VCaP (cell line): ENCODE measurements around the gene LGALSL.

Experiments
- H3K27ac ChIP-seq: fragments of 450-650 bp; 2 replicates; pipeline ENCODE4 v1.5.1; 2017
- TF ChIP-seq, protein P1 (sequence below): fragments of 450-650 bp; conservative IDR thresholded peaks from 2 replicates; pipeline ENCODE4 v1.5.1; 2017; ENCODE audit warnings: mild to moderate bottlenecking, moderate library complexity

Gene LGALSL

DNA sequence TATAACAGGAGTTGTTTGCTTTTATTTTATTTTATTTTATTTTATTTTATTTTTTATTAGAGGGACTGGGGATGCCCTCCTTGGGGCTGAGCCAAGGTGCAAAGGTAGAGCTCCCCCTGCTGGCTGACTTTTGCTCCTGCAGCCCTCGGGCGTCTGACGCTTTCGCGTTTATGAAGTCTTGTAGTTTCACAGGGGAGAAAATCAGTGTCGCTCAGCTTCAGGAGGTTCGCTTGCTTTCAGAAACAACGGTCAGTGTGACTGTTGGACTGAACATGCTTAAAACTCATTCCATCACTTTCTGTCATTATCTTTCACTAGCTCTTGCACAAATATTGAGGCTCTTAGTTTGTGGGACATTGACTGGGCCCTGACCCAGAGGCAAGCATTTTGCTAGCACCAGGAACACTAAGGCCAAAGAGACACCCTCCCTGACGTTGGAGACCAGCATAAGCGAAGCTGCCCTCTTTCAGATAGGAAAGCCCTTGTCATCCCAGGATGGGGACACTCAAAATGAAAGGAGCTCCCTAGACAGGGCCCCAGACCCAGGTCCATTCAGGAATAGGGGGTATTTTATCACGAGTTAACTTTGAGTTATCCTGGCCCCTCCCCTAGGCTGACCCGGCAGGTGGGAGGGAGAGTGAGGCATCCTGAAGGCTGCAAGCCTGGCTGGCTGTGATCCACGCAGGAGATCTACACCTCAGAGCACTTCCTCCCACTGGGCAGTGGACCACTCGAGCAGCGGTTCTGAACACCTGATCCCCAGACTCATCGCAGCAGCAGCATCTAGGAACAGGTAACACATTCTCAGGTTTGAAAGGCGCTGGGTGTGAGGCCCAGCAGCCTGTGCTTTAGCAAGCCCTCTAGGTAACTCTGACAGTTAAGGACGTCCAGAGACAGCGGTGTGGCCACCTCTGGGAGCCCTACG lies 34.4 kb downstream of the LGALSL start:
- TF ChIP-seq, protein P1, sequence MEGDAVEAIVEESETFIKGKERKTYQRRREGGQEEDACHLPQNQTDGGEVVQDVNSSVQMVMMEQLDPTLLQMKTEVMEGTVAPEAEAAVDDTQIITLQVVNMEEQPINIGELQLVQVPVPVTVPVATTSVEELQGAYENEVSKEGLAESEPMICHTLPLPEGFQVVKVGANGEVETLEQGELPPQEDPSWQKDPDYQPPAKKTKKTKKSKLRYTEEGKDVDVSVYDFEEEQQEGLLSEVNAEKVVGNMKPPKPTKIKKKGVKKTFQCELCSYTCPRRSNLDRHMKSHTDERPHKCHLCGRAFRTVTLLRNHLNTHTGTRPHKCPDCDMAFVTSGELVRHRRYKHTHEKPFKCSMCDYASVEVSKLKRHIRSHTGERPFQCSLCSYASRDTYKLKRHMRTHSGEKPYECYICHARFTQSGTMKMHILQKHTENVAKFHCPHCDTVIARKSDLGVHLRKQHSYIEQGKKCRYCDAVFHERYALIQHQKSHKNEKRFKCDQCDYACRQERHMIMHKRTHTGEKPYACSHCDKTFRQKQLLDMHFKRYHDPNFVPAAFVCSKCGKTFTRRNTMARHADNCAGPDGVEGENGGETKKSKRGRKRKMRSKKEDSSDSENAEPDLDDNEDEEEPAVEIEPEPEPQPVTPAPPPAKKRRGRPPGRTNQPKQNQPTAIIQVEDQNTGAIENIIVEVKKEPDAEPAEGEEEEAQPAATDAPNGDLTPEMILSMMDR = peak; percentile 97
- H3K27ac ChIP-seq = no peak overlapping the region

DNA sequence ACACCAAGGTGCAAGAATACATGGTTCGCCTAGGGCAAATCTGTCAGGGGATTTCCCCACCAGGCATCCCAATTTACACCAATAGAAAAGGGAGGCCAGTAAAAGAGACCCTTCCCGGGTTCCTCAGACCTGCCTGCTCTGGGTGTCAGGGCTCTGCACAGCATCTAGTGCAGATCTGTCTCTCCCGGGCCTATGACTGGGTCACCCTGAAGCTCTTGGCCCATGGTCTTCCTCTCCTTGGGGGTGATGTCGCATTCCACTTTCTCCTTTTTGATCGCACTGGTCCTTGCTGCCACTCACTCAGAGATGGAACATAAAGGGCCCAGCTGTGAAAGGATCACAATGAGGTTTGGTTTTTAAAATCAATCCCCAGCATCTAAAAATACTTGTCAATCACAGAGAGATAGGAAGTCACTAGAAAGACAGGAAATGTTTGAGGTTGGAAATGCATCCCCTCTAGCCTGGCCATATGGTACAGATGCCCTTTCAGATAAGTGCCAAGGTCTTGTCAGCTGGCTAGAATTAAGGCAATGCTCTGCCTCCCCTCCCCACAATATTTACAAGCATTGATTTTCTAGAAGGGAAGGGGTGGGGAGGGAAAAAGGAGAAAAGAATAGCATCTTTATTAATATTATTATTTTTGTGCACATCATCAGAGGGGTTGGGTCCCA lies 35.3 kb downstream of the LGALSL start:
- peak overlapping the region; percentile 18; the same call in 1 of the 2 replicates for H3K27ac ChIP-seq
- TF ChIP-seq, protein P1 = no peak

DNA sequence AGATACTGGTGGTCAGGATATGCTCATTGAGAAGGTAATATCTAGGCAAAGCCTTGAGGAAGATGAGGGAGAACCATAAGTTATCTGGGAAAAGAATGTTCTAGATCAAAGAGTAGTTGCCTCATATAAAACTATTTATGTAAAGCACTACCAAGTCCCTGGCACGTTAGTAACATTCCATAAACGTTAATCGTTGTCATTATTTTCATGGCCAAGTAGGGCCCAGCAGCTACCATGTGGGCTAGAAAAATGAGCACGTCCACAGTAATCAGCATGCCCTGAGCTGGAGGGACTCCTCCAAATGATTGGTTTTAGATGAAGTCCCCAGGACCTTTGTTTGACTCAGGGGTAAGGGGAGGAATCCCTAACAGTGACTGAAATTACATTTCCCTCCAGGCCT lies 37.5 kb downstream of the LGALSL start:
- TF ChIP-seq, protein P1 = no peak

DNA sequence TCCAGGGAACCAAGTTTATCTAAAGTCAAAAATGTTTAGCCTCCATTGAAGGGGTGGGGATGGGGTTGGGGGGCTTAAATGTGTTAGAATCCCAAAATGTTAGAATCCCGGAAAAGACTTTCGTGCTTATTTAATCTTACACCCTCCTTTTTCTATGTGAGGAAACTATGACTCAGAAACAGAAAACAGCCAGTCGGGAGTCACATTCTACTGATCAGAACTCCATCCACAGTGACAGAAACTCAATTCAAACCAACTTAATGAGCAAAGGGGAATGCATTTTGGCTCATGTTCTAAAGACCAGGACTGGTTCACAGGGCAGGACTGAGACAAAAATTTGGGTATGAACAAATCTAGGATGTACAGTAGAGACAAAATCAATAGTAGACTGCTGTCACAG lies 38.3 kb downstream of the LGALSL start:
- no peak overlapping the region for H3K27ac ChIP-seq
- TF ChIP-seq, protein P1 = no peak

More for the DNA sequence above, 37.5 kb downstream of the LGALSL start:
- H3K27ac ChIP-seq = no peak overlapping the region

DNA sequence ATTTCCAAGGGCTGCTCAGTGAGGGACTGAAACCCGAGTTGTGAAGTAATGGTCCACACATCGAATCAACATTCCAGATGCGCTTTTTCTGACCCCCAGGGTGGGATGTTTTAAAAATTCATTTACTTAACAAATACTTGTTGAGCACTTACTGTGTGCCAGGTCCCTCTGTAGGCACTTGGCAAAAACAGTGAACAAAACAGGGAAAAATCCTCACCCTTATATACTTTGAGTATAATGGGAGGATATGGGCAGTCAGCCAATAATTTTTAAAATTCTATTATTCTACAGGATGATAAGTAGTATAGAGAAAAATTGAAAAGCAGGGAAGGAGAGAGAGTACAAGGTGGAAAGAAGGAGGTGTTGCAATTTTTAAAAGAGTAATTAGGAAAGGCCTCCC lies 38.9 kb downstream of the LGALSL start:
- TF ChIP-seq, protein P1 = no peak
- no peak overlapping the region for H3K27ac ChIP-seq

DNA sequence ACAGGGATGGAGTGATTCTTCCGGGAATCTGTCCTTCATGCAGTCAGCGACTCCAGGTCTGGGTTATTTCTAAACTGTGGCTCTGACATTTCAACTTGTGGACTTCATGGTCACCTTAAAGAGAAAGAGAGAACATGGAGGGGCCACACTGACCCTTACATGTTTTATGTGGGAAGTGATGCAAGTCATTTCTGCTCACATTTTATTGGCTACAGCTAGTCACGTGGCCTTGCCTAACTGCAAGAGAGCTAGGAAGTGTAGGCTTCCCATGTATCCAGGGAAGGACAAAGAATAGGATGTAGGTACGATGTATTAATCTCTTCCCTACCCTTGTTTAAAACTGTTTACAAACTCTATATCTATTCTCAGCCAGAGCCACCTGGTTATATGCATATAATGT lies 39.8 kb downstream of the LGALSL start:
- no peak overlapping the region for H3K27ac ChIP-seq
- TF ChIP-seq, protein P1 = no peak

DNA sequence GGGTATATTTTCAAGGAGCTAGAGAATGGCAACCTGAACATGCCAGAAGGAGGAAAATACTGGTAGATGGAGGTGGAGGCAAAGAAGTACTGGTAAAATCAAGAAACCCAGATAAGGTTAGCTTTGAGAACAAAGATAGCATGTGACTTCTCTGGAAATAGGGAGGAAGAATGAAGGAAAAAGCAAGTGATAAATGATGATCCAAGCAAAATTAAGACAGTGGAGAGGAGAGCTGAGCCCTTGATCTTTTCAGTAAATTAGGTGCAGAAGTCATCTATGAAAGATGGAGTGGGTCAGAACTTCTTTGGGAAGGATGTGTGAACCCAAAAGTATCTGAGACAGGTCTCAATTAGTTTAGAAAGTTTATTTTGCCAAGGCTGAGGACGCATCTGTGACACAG lies 44.5 kb downstream of the LGALSL start:
- TF ChIP-seq, protein P1 = no peak
- H3K27ac ChIP-seq = peak overlapping the region; percentile 74
